Measurements from ENCODE around the gene CEP164.
"Not testable (repeated sequence)": the region's sequence is repeated elsewhere in the genome, so short reads cannot be mapped to it uniquely, and the experiment has no call there.

CEP164 gene

GRCh38 chr11:117399100-117399840, 71.6 kb downstream of the CEP164 start:
- not testable (repeated sequence) for DNase-seq

DNA sequence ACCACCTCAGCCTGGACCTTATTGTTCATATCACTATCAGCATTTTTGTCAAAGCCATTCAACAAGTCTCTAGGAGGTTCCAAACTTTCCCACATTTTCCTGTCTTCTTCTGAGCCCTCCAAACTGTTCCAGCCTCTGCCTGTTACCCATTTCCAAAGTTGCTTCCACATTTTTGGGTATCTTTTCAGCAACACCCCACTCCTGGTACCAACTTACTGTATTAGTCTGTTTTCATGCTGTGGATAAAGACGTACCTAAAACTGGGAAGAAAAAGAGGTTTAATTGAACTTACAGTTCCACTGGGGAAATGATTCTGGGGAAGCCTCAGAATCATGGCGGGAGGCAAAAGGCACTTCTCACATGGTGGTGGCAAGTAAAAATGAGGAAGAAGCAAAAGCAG, 78.2 kb downstream of the CEP164 start:
- DNase-seq = not testable (repeated sequence)

GRCh38 chr11:117407016-117407415, 79.4 kb downstream of the CEP164 start:
- no peak for DNase-seq

DNA sequence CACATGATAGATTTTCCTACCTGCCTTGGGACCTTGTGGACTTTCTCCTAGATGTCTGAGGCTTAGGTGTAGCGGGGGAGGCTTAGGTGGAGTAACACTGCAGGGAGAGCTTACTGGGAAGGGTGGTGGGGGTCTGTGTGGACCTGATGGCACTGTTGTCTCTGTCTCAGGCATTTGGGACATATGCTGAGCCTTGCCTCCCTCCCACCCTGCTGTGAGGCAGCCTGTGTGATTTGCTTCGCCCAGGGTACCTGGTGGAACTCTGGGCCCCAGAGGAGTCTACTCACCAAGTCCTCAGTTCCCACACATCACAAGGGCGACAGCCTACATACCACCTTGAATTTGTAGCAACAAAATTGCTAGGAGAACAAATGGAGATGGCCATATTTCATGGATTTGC, 80.7 kb downstream of the CEP164 start:
- no peak for DNase-seq

- DNase-seq = no peak
Measured at GRCh38 chr11:117409511-117409910, 81.9 kb downstream of the CEP164 start.

GRCh38 chr11:117410238-117410637, 82.6 kb downstream of the CEP164 start:
- DNase-seq = no peak

DNA sequence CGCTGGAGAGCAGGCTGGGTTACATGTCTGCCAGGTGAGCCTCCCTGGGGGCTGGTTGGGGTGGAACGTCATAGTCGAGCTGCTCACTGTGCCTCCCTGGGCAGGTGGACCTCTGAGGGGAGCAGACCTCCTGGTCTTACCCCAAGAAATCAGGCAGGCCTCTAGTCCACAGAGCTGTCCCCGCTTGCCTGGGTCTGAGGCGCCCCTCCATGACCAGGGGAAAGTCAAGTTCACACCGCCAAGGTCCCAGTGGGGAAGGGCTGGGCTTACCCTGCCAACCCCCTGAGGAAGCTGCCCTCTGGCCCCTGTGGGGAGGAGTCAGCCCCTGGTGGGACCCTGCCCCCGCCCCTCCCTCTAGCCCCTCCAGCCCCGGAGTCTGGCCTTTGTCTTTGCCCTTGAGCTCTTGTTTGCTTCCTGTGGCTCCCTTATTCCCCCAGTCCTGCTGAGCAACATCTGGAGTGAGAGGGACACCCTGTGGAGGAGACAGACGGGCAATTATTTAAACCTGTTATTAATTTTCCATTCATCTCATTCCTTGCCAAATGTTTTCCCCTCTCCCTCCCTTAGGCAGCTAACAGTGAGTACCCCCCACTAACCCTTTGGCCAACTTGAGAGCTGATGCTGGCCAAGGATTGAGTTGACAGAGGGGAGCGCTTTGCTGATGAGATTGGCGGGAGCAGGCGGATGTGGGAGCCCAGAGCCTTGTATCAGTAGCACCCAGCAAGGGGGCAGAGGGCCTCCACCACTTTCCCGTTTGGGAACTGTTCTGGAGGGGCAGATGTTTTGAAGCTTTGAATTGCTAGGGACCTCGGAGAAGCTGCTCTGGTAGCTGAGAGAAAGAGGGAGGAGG, 83.4 kb downstream of the CEP164 start:
- no peak for DNase-seq

DNA sequence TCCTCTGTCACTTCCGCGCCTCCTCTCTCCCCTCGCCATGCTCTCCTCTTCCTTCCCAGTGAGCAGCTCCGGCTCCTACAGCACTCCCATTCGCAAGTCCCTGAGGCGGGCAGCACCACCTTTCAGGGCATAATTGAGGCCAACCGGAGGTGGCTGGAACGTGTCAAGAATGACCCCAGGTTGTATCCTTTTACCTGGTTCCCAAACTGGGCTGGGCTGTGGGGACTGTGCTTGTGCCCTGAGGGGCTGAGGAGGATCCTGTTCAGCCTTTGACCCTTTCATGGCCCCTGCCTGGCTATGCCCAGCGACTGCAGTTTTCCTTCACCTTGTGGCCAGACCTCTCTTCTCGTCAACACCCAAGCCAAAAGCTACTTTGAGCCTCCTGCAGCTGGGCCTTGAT, 84.1 kb downstream of the CEP164 start:
- no peak for DNase-seq

GRCh38 chr11:117412176-117412575, 84.5 kb downstream of the CEP164 start:
- DNase-seq = no peak

- DNase-seq = no peak
Measured at GRCh38 chr11:117412653-117413275, 85.1 kb downstream of the CEP164 start.

- DNase-seq = no peak
Measured at GRCh38 chr11:117413616-117414015, 86.0 kb downstream of the CEP164 start.

DNA sequence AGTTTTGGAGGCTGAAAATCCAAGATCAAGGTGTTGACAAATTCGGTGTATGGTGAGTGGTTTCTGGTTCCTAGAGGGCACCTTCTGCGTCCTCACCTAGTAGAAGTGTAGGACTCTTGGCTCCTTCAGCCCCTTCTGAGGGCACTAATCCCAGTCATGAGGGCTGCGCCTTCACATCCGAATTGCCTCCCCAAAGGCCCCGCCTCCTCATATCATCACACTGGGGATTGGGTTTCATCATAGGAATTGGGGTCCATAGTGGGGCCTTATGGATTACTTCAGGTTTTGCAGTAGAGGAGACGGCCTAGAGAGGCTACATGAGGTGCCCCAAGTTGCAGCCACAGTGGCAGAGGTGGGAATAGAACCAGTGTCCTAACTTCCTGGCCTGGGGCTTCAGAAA, 87.1 kb downstream of the CEP164 start:
- DNase-seq = no peak

DNA sequence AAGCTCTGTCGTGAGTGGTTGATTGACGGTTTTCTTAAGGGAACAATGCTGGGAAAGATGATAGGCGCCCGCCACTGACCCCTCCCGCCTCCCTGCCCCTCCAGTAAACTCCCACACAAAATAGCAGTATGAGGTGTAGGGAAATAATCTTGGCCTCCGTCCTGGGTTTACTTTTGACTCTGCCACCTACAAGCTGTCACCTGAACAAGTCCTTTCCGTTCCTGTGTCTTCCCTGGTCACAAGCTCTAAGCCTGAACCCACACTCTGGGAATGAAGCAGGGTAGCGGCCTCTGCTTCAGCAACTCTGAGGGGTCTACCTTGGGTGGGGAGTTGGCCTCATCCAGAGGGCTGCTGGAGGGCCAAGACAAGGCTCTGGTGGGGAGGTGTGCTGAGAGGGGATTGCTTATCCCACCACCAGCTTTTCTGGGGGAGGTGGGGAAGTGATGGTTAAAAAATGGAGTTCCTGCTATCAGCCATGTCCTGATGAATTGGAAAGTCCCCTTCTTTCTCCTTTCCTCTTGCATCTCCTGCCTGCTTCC, 87.8 kb downstream of the CEP164 start:
- DNase-seq = no peak

DNA sequence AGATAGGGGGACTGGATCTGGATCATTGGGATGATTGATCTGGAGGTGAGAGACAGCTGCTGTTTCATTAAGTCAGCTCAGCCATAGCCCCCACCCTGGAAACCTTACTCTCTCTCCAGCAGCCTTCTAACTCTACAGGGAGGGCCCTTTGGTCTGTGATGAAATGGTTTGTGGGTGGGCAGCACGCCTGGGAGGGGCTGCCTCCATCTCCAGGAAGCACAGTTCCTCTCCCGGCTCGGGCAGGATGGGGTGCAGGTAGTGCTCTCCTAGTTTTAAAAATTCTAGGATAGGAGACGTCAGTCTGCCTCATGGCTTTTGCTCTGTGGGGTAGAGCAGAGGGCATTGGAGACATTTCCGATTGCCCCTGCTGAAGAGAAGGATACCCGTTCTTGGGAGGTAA, 89.7 kb downstream of the CEP164 start:
- DNase-seq = no peak

DNA sequence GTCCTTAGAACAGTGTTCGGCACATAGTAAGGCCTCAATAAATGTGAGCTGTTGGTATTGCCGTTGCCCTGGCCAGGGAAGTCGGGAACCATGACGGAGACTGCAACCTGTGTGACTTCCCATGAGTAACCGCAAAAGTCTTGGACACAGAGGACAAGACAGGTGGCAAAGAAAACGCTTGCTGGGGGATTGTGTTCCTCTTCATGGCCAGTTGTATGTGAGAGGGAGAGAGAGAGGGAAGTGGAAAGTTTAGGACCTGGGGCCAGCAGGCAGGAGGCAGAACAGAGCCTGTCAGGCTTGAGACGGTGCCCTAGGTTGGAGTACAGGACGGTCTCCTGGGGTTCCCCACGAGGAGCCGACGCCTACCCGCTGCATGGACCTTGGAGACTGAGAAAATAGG, 90.2 kb downstream of the CEP164 start:
- DNase-seq = no peak

- DNase-seq = no peak
Measured at GRCh38 chr11:117418737-117419481, 91.3 kb downstream of the CEP164 start.

- no peak for DNase-seq
Measured at GRCh38 chr11:117419482-117420142, 92.0 kb downstream of the CEP164 start.

DNA sequence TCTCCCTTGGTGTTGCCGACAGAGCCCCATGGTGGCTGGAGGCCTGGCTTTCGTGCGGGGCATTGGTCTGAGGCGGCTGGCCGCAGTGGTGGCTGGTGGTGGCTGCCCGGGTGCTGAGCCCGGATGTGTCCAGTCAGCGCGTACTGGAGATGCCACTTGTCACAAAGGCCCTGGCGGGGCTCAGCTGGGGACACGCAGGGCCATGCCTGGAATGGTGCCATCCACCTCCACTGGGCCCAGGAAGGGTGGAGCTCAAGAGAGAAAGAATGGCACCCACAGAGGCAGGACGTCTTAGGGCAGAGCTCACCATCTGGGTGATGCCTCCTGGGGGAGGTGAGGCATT, 92.5 kb downstream of the CEP164 start:
- DNase-seq = no peak

DNA sequence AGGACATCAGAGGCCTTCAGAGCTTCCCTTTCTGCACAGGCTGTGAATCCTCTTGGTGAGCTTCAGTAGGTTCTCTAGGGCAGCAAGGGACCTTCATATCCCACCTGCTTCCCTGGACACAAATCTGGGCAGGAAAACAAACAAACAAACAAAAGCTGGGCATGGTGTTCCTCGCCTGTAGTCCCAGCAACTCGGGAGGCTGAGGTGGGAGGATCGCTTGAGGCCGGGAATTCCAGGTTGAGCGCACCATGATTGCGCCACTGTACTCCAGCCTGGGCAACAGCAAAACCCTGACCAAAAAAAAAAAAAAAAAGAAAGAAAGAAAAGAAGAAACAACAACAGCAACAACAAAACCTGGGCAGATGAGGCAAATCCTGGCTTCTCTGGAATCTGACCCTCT, 92.9 kb downstream of the CEP164 start:
- DNase-seq = no peak

DNA sequence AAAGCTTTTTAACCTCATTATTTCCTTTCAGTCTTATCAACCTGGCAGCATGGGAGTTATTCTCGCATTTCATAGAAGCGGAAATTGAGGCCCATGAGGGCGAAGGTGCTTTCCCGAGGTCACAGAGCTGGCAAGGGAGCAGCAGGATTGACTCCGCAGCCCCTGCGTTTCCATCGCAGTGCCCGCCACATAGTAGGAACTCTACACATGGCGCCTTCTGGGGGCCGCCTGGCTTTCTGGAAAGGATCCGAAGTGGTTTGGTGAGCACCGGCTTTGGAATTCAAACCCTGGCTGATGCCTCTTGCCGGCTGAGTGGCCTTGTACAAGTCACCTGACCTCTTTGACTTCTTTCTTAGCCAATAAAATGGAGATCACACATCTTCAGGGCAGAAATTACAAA, 93.4 kb downstream of the CEP164 start:
- DNase-seq = no peak

DNA sequence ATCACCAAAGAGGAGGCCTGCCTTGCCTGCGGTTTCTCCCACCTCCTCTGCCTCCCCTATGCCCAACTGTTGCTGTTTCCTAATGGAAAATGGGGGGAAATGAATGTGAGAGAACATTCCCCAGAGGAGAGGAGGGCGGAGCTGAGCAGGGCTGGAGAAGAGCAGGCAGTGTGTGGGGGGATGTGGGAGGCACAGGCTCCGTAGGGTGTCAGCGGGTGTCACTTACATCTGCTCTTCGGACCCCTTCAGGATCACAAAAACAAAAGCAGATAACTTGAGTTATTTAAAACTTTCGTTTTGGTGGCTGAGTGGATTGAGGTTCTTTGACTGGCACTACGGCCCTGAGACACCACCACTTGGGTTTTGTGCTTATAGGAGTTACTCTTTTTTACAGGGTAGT, 93.8 kb downstream of the CEP164 start:
- no peak for DNase-seq

DNA sequence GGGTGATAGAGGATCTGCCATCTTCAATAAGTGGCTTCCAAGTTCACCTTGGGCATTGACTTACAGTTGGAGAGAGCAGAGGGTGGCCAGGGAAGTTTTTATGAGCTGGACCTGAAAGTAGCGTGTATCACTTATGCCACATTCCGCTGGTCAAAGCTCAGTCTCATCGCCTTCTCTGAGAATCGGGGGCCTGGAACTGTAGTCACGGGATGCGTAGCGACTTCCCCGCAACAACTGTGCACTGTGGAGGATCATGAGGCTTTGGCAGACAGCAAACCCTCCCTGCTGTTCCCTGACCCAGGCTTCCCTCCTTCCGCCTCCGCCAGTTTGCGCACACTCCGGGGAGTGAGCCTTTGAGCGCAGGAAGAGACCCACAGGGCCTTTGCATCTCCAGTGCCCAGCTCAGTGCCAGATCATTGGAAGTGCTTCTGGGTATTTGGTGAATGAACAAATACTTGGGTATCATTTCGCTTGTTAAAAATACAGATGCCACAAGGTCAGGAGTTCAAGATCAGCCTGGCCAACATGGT, 95.5 kb downstream of the CEP164 start:
- DNase-seq = no peak
